Ascending aorta (tissue), 2 donors: Measurements from ENCODE around the gene APBA2. TPM values are rescaled to one million over a fixed set of nuclear protein-coding genes. Genes with fewer than 3 reads are reported as not detected.
"Not testable (repeated sequence)": the region's sequence is repeated elsewhere in the genome, so short reads cannot be mapped to it uniquely, and the experiment has no call there.

ENCODE experiments used
- DNase-seq, 2 donors: peaks; one replicate each; pipeline ENCODE4 v3.0.0-alpha.2; 2019; ENCODE audit warnings: low spot score in 2 of 2
- H3K27ac ChIP-seq, 2 donors: fragments of 200-600 bp; sonication (generic); one replicate each; pipeline ENCODE4 v1.5.1; 2016 to 2017; ENCODE audit warnings: mild to moderate bottlenecking in 1 of 2
- H3K27me3 ChIP-seq: fragments of 200-600 bp; sonication (generic); one replicate; pipeline ENCODE4 v1.5.1; 2017
- H3K36me3 ChIP-seq, 2 donors: fragments of 200-600 bp; sonication (generic); one replicate each; pipeline ENCODE4 v1.5.1; 2016
- H3K4me1 ChIP-seq, 2 donors: fragments of 200-600 bp; sonication (generic); one replicate each; pipeline ENCODE4 v1.5.1; 2016 to 2017; ENCODE audit warnings: mild to moderate bottlenecking in 1 of 2
- H3K4me3 ChIP-seq, 2 donors: fragments of 200-600 bp; sonication (generic); one replicate each; pipeline ENCODE4 v1.5.1; 2016 to 2017; ENCODE audit warnings: mild to moderate bottlenecking in 1 of 2
- H3K9me3 ChIP-seq, 2 donors: fragments of 200-600 bp; sonication (generic); one replicate each; pipeline ENCODE4 v1.5.1; 2016
- CTCF ChIP-seq, 3 experiments: fragments of 200-600 bp in 2 of 3; fragments of 450-650 bp in 1 of 3; sonication (generic) in 2 of 3; IDR thresholded peaks; one replicate each; pipeline ENCODE4 v1.5.1; 2016 to 2019; ENCODE audit warnings: antibody characterized with exemption in 3 of 3, mild to moderate bottlenecking in 1 of 3, moderate library complexity in 1 of 3
- intact Hi-C: fragments of 100-400 bp; cut with DNase I; formaldehyde crosslinking; loops from one replicate; pipeline ENCODE4 v1.15.1; 2023
- total RNA-seq: library from RNA; depleted of rRNA; stranded (reverse); fragments of >200 nt; gene quantifications from one replicate; pipeline ENCODE4 v1.1.0, GENCODE V29; 2016

APBA2 gene
- 2.4 TPM for total RNA-seq

GRCh38 chr15:28885630-28886430 is at the start of gene APBA2:
Gene APBA2 (plus strand): TSS chr15:28885974. CDS start chr15:29053885, 167,911 bp downstream.
- intact Hi-C loops: no loop called here
- TF ChIP-seq CTCF (IDR thresholded peaks at IDR 0.05): no peak
- Histone ChIP-seq H3K4me1 (peaks cover 6 to 8% of the 10 kb centered on the region in 2 donors), H3K36me3 (no peaks in the 10 kb centered on the region), H3K4me3 (peak within 1 kb of the TSS; percentile 60 to 63), H3K27ac (no peak within 1 kb of the TSS), H3K27me3 (peaks cover 7% of the 10 kb centered on the region), H3K9me3 (no peaks in the 10 kb centered on the region)
- no peak for DNase-seq

- DNase-seq, H3K4me1 ChIP-seq, intact Hi-C loops: not testable (repeated sequence)
Measured at GRCh38 chr15:28840285-28840684, 45.5 kb upstream of the APBA2 start.

GRCh38 chr15:28842210-28842609 is 43.6 kb upstream of the APBA2 start:
- H3K4me3 ChIP-seq, intact Hi-C loops, H3K4me1 ChIP-seq: not testable (repeated sequence)

More at GRCh38 chr15:28840285-28840684, 45.5 kb upstream of the APBA2 start:
- not testable (repeated sequence) for H3K9me3 ChIP-seq, H3K36me3 ChIP-seq, H3K27ac ChIP-seq, H3K27me3 ChIP-seq, H3K4me3 ChIP-seq

DNA sequence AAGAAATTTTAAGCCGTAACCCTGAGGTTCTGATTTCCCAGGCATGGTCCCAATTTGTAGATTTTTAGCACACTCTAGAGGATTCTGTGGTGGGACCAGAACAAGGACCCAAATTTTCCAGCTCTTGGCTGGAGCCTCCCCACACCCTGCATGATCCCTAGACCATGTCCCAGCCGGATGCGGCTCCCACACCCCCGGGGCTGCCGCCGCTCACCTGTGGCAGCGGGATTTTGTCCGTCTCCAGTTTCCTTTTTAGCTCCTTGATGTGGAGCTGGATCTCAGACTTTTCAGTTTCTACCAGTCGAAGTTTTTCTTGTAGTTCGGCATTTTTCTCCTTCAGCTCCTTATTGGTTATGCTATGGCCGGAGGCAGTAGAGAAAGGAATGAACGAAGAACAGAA is 42.3 kb upstream of the APBA2 start:
- H3K27me3 ChIP-seq, H3K27ac ChIP-seq, intact Hi-C loops, H3K9me3 ChIP-seq, H3K4me1 ChIP-seq, DNase-seq, H3K36me3 ChIP-seq, H3K4me3 ChIP-seq: not testable (repeated sequence)

More at GRCh38 chr15:28842210-28842609, 43.6 kb upstream of the APBA2 start:
- H3K27ac ChIP-seq, H3K36me3 ChIP-seq, H3K27me3 ChIP-seq, H3K9me3 ChIP-seq, DNase-seq: not testable (repeated sequence)

GRCh38 chr15:28844147-28844546 is 41.6 kb upstream of the APBA2 start:
- DNase-seq, H3K4me3 ChIP-seq, H3K4me1 ChIP-seq, H3K9me3 ChIP-seq, intact Hi-C loops, H3K36me3 ChIP-seq, H3K27ac ChIP-seq, H3K27me3 ChIP-seq: not testable (repeated sequence)

GRCh38 chr15:28847247-28847646 is 38.5 kb upstream of the APBA2 start:
- intact Hi-C loops, H3K9me3 ChIP-seq, H3K4me3 ChIP-seq, H3K36me3 ChIP-seq, H3K27ac ChIP-seq, H3K27me3 ChIP-seq, H3K4me1 ChIP-seq, DNase-seq: not testable (repeated sequence)

DNA sequence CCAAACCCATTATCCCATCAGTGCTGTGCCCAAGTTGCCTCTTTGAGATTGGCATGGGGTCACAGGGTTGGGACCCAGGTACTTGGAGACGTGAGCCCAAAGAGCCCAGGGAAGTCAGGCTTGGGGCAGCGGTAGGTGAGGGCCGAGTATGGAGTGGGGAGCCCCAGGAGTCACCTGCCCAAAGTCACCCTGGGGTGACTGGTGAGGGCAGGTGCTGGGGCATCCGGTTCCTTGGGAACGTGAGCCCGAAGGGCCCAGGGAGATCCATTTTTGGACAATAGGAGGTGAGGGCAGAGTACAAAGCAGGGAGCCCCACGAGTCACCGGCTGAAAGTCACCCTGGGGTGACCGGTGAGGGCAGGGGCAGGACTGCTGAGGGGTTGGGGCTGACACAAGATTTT is 37.8 kb upstream of the APBA2 start:
- H3K4me3 ChIP-seq, H3K36me3 ChIP-seq, H3K9me3 ChIP-seq, DNase-seq, intact Hi-C loops, H3K27me3 ChIP-seq, H3K27ac ChIP-seq, H3K4me1 ChIP-seq: not testable (repeated sequence)

DNA sequence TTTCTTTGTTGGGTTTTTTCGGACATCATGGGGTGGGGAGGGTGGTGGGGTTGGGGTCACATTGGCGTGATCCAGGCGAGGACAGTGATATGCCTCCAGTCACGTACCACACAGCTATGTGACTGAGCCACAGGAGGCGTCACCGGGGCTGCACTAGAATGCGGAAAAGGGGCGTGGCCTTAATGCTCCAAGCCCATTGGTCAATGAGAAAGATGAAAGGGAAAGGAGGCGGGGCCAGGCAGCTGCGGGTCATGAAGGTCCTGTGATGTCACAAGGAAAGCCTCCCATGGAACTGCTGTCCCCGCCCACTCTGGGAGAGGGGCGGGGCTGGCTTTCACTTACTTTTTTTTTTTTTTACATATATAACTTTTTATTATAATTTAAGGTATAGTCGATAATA is 37.3 kb upstream of the APBA2 start, which contains the start of gene GOLGA6L7:
Gene GOLGA6L7, minus strand, starts transcription at position 124 of the 400 bp plus-strand sequence. Its CDS starts 95 bp downstream, at position 29.
- H3K27ac ChIP-seq, H3K9me3 ChIP-seq, H3K27me3 ChIP-seq, H3K4me3 ChIP-seq, intact Hi-C loops, H3K36me3 ChIP-seq, H3K4me1 ChIP-seq, DNase-seq: not testable (repeated sequence)

- intact Hi-C loops, DNase-seq, H3K27me3 ChIP-seq, H3K4me1 ChIP-seq, H3K36me3 ChIP-seq, H3K9me3 ChIP-seq, H3K4me3 ChIP-seq, H3K27ac ChIP-seq: not testable (repeated sequence)
Measured at GRCh38 chr15:28849271-28849670, 36.5 kb upstream of the APBA2 start.

- intact Hi-C loops, H3K4me3 ChIP-seq, H3K27ac ChIP-seq, H3K27me3 ChIP-seq, DNase-seq, H3K9me3 ChIP-seq, H3K36me3 ChIP-seq, H3K4me1 ChIP-seq: not testable (repeated sequence)
Measured at GRCh38 chr15:28849766-28850165, 36.0 kb upstream of the APBA2 start.

DNA sequence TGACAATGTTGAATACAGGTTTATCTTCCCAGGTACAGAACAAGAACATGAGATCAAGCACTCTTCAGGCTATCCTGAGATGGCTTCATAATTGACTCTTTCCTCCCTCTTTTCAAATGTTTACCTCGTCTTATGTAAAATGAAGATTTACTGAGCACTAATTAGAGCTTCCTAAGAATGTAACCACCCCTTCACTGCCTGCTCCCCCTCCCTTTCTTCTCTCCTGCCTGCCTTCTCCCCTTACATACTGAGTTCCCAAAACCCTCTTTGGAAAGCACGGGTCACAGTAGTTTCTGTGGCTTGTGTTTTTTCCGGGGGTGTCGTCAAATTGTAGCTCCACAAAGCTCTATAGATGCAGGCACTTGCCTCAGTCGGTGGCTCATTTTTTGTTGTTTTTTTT is 32.1 kb upstream of the APBA2 start:
- intact Hi-C loops, H3K4me1 ChIP-seq, H3K27me3 ChIP-seq, H3K9me3 ChIP-seq, H3K27ac ChIP-seq, DNase-seq, H3K4me3 ChIP-seq: not testable (repeated sequence)
- peaks cover 0 to 12% of the 10 kb centered on the region in 2 donors for H3K36me3 ChIP-seq

GRCh38 chr15:28854578-28854977 is 31.2 kb upstream of the APBA2 start:
- H3K27me3 ChIP-seq, DNase-seq, H3K4me3 ChIP-seq, H3K4me1 ChIP-seq, H3K9me3 ChIP-seq, intact Hi-C loops, H3K27ac ChIP-seq: not testable (repeated sequence)
- peaks cover 0 to 12% of the 10 kb centered on the region in 2 donors for H3K36me3 ChIP-seq
